Stimulated activated naive CD4-positive, alpha-beta T cell treated with Interleukin-2 at 50 U/mL for 16 hours (primary cell): ENCODE measurements around the gene CDC26.
"Not testable (repeated sequence)": the region's sequence is repeated elsewhere in the genome, so short reads cannot be mapped to it uniquely, and the experiment has no call there.

Experiments
- DNase-seq: peaks from one replicate; lab custom pipeline; 2025; lab: John Stamatoyannopoulos, UW

CDC26 gene

DNA sequence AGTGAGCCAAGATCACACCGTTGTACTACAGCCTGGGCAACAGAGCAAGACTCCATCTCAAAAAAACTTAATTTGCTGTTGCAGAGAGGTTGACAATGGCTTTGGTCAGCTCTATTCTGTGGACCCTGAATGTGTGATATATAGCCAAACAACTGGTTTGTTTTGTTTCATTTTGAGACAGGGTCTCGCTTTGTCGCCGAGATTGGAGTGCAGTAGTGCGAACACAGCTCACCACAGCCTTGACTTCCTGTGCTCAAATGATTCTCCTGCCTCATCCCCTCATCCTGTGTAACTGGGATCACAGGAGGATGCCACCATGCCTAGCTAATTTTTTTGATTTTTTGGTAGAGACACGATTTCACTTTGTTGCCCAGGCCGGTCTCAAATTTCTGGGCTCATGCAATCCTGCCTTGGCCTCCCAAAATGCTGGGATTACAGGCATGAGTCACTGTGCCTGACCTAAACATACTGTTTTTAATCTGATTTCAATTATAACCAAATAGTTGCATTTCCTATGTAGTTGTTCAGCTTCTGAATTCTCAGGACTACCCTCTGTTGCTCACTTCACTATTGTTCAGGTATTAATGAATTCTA lies 18.0 kb upstream of the CDC26 start:
- DNase-seq, result no peak

DNA sequence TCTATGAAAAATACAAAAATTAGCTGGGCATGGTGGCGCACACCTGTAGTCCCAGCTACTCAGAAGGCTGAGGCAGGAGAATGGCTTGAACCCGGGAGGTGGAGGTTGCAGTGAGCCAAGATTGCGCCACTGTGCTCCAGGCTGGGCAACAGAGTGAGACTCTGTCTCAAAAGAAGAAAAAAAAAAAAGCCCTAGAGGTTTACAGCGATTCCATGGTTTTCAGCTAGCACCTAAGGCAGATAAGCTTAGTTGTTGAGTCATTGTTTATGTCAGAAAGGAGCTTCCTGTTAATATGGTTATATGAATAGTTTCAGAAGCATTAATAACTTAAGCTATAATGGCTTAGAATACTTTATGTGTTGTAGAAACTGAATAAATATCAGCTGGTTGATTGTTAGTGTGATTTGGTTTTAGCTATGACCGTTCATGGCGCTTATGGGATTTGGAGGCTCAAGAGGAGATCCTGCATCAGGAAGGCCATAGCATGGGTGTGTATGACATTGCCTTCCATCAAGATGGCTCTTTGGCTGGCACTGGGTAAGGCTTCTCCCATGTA lies 14.8 kb upstream of the CDC26 start:
- no peak for DNase-seq

DNA sequence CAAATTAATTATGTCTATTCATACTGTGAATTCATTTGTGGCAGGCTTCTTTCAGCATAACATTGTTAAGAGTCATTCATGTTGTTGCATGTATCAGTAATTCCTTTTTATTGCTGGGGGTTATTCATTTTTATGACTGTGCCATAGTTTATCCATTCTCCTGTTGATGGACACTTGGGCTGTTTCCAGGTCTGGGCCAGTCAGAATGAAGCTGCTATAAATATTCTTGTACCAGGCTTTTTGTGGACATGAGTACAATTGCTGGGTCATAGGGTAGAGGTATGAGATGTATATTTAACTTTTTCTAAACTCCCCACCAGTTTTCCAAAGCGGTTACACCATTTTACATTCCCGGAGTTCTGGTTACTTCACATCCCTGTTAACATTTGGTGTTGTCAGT lies 13.7 kb upstream of the CDC26 start:
- no peak for DNase-seq

DNA sequence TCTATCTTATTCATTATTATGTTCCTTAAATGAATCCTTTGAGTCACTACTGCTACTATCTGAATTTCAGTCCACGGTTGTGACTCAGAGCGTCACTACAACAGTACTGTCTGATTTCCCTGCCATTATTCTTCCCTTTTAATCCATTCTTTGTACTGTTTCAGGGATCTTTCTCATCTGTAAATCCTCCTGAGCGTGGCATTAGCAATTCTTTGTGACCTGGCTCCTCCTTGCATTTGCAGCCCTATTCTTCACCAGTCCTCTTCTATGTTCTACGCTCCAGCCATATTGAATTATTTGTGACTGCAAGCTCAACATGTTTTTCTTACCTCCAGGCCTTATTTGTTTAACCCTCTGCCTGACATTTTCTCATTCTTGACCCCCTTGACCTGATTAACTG lies 6.0 kb upstream of the CDC26 start:
- no peak for DNase-seq

DNA sequence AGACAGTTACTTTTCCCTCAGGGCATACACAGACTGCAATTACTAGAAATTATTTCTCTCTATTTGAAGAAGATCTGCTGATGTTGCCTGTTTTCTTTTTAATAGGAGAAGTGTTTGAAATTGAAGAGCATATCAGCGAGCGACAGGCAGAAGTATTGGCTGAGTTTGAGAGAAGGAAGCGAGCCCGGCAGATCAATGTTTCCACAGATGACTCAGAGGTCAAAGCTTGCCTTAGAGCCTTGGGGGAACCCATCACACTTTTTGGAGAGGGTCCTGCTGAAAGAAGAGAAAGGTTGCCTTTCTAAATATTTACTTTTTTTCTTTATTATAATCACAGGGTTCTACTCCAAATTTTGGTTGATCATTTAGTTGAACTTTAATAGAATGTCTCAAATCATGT lies 3.5 kb upstream of the CDC26 start:
- no peak for DNase-seq

DNA sequence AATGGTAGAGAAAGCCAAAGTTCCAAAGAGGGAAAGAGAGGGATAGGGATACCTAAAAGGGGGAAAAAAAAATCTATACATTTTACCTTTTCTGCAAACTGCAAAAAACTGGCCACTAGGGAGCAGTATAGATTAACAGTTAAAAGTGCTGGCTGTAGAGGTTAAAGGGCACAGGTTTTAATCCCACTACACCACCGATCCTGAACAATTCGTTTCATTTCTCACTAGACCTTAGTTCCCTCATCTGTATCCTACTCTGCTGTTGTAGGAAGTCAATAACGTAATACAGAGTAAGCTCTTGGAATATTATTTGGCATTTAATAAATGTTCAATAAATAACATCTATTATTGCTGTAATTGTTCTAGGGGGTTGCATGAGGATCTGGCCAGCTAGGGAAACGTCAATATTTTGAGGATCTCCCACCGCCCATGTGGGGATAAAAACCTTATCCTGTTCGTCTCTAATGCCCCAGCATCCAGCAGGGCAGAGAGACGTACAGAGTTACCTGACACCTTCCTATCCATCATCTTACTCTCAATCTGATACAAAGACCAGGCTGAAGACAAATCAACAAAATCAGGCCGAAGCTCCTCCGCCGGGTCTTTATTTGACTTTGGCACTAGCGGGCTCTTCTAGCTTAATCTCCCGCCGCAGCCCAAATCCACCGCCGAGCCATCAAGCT lies 757 bp downstream of the CDC26 start:
- DNase-seq, result no peak

DNA sequence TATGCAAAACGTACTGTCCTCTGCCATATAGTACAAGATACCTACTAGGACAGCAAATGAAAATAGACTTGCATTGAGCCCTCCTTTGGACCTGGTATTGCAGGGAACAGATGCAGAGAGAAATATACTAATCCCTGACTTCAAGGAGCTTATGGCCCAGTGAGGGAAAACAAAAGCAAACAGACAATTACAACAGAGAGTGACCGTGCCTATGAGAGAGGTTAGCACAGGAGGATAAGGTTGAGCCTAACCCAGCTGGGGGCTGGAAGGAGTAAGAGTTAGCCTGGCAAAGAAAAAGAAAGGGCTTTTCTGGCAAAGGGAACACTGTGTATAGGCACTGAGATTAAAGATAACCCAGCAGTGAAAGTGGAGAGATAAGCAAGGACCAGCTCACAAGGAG lies 5.5 kb downstream of the CDC26 start:
- no peak for DNase-seq

DNA sequence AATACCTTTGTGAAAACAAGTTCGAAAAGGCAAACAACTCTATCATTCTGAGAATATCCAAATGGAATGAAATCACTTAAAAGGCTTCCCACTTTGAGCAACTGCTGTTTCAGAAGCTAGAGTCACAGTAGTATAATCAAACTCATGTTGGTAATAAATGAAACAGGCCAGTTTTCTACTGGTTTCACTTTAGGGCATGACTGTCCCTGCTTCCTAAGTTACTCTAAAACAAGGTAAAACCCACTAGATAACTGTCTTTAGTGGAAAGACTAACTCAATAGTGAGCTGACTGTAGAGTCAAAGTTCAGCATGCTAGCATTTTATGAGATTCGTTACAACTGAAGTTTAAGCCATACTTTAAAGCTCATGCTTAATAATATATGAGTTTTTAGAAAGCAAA lies 6.0 kb downstream of the CDC26 start:
- no peak for DNase-seq

DNA sequence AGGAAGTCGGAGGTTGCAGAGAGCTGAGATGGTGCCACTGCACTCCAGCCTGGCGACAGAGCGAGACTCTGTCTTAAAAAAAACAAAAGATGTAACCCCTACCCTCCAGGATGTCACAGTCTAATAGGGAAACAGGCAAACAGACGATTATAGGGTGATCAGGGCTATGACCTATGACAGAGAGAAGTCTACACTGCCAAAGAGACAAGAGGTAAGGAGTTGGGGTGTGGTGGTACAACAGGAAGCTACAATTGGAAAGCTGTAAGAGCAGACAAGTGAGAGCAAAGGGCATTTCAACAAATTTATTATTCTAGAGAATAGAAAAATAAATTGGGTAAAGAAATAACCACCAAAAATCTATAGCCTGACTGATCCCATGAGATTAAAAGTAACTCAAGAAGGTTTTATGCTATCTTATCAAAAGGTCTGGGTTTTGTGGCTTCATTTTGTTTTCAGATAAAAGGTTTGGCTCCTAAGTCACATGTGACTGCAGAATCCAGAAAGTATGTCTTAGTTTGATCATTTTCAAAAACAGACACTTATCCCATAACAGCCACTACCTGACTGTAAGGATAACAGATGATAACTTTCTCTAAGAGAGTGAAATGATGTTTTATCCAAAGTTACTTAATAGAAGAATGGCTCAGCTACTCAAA lies 7.3 kb downstream of the CDC26 start:
- no peak for DNase-seq

DNA sequence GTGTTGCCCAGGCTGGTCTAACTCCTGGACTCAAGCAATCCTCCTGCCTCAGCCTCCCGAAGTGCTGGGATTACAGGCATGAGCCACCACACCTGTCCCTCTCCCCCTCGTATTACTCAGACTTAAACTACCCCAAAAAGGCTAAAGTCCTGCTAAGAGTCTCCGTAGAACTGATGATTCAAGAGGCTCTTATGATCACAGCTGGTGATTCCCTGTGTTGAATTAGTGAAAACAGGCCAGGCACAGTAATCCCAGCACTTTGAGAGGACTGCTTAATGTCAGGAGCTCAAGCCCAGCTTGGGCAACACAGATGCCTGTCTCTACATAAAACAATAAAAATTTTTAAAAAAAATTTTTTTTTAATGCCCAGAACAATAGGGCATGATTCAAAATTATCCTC lies 9.2 kb downstream of the CDC26 start:
- no peak for DNase-seq

DNA sequence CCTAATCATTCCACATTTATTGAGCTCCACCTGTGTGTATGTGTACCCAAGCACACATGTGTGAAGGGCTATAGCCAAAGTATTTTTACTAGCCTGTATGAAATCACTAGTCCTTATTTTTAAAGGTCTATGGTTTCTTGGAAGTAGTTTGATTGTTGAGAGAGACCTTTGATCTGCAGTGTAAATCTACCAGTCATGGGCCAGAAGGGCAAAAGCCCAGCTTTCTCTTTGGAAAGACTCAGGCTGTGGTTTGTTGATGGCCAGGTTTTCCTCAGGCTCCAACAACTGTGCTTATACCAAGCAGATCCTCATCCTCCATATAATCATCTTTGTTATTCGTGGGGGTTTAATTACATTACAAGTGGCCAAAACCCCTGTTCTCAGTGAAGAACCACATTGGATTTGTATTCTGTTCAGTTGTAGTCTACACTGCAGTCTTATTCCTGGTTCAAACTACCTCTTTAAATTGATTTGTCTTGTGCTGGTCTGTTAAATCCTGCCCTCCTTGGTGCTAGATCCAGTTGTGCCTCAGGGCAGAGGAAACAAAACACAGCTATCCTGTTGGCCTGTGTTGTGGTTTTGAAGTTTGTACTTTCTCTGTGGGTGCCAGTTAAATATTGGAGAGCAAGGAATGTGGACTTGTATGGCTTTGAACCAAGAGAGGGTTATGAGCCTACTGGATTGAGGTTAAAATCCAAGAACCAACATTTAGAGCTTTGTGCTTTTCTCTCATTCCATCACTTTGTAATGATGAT lies 13.3 kb downstream of the CDC26 start:
- DNase-seq, result no peak

DNA sequence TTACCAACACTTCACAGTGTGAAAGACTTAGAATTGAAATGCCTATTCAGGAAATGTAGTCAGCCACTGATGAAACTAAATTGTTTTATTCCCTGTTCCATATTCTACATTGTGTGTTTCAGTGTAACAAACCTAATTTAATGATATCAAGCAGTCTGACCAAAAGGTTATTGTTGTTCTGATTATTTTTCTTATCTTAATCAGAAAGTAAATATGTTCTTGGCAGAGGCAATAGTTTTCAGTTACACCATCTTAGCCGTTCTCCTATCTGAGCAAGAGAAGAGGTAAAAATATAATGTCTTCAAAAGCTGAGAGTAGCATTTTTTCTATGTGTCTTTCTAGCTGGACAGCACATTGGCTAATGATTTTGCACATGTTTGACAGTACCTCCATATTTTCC lies 17.1 kb downstream of the CDC26 start:
- DNase-seq, result no peak

DNA sequence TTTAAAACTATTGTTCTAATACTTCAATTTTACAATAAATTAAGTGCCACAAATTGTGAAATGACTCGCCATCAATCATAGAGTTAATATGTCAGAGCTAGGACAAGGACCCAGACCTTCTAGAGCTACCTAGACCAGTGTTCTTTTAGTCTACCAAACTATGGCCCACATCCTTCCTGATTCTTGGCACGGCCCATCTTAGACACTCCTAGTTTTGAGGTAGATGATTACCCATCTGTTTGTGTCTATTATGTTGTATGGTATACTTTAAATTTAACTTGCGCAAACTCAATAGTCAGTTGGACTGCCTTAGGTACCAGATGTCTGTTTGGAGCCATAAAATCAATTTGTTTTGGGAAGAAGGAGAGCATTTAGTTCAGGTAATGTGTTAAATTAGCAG lies 17.5 kb downstream of the CDC26 start:
- no peak for DNase-seq

DNA sequence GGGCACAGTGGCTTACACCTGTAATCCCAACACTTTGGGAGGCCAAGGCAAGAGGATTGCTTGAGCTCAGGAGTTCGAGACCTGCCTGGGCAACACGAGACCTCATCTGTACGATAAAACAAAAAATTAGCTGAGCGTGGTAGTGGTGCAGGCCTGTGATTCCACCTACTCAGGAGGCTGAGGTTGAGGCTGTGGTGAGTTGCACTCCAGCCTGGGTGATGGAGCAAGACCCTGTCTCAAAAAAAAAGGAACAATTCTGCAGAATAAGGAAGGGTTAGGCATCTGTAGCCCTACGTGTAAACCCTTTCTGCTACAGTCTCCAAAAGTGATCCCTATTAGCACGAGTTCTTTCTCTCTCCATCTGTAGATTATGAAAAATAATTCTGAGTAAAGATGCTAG lies 19.9 kb downstream of the CDC26 start:
- no peak for DNase-seq

DNA sequence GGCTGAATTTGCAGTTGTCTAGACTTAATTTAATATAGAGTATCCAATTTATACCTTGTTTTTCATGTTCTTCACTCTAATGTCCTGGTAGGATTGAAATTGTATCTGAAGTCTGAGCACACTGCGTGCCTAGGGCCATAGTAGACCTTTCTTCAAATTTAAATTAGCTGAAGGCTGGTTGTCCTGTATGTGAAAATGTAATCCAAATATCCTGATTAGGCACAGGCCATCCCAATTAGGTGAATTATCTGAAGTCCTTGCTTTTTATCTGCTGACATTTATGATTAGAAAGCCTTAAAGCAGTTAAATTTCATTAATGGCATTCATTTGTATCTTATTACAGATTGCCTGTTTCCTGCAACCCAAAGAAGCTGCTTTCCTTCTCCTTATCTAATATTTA lies 20.4 kb downstream of the CDC26 start:
- no peak for DNase-seq

DNA sequence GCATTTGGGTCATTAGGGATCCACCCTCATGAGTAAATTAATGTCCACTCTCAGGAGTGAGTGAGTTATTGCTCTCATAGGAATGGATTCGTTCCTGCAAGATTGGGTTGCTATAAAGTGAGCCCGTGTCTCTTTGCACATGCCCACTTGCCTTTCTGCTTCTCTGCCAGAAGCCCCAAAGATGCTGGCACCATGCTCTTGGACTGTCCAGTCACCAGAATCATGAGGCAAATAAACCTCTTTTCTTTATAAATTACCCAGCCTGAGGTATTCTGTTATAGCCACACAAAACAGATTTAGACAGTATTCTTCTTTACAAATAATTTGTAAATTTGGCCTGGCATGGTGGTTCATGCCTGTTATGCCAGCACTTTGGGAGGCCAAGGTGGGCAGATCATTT lies 24.6 kb downstream of the CDC26 start:
- DNase-seq, result no peak

DNA sequence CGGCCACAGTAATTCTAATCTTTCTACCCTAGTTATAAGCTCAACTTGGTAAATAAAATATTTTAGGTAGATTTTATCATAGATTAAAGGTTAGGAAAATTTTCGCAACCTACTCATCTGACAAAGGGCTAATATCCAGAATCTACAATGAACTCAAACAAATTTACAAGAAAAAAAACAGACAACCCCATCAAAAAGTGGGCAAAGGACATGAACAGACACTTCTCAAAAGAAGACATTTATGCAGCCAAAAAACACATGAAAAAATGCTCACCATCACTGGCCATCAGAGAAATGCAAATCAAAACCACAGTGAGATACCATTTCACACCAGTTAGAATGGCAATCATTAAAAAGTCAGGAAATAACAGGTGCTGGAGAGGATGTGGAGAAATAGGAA lies 25.7 kb downstream of the CDC26 start:
- DNase-seq, result not testable (repeated sequence)

DNA sequence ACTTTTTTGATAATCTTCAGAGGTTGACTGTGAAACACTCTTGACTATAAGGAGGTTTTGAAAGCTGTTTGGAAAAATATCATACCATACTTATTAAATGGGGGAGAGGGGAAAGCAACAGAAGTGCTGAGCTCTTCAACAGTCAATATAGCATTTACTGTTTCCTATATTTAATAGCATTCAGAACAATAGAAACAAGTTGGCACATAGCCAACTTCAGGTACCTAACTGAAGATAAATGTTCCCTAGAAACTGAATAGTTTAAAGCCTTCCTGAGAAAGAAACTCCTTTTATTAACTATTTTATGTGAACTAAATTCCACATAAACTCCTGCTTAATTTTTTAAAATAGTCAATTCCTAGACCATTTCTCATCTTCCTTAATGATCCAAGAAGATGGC lies 27.7 kb downstream of the CDC26 start:
- no peak for DNase-seq

DNA sequence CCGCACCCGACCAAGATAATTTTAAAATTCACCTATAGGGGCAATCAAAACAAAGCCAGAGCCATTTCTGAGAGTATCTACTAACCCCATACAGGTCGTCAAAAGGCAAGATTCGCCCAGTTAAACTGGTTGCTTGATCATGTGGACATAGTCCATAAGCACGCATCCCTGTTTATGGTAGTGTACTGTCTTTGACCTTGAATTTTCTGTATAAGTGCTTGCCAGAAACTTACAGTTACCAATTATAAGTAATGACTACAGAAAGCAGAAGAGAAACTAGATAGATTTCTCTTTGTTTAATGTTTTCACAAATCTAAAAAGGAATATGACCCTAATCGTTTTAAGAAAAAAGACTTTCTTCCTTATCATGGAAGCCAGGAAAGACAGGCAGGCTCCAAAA lies 28.4 kb downstream of the CDC26 start:
- DNase-seq, result no peak

DNA sequence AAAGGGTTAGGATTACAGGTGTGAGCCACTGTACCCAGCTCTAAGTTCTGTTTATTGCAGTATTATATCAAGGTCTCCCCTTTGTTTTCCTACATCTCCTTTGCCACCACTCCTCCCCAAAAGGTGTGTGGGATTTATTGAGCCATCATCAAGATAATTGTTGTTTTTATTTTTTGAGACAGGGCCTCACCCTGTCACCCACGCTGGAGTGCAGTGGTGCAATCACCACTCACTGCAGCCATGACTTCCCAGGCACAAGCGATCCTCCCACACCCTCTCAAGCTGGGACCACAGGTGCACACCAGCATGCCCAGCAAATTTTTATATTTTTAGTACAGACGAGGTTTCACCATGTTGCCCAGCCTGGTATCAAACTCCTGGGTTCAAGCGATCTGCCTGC lies 29.5 kb downstream of the CDC26 start:
- no peak for DNase-seq

DNA sequence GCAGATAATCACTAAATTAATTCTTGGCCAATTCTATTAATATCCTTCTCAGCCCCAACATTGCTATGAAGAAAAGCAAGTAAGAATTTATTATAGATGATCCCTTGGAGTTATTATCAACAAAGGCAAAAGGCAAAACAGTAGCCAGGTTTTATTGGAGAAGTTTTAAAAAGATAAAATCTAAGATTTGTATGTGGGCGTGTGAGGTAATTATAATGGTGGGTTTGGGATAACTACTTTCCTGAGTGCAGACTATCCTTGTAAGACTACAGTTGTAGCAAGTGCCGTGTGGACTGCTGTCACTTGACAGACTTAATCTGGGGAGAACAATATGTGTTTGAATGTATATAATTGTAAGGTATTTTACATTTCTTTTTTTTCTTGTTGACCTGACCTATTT lies 30.8 kb downstream of the CDC26 start:
- DNase-seq, result no peak

DNA sequence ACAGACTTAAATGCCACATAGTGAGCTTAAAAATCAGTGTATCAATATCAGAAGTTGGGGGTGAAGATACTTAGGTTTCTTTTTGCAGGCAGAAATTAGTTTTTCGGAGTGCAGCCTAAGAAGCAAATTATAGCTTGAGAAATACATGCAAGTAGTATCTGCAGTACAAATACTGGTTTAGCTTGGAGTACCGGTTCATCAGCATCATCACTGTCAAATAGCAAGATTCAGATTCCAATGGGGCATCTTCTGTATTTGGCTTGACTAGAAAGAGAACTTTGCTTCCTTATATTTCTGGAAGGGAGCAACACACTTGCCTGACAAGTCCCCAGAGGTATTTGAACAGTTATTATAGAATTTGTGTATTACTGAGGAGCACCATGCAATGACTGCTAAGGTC lies 34.2 kb downstream of the CDC26 start:
- DNase-seq, result no peak

DNA sequence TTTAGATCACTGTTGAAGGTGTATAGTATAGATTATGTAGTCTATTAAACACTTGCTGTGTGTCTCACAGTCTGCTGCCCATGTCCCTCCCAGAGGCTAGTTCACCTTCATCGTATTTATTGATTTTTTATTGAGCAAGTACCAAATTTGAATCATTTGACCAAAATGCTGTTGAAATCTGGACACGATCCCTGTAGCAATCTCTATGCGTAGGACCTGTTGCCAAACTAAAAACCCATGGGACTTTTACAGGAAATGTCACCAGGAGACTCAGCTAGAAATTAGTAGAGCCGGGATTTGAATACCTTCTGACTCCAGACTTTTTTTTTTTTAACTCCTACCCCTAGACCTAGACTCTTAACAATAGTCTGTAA lies 36.5 kb downstream of the CDC26 start:
- no peak for DNase-seq
